Duodenal mucosa (tissue), 2 donors: ENCODE data around the gene LUZP1.

Experiments used
- H3K27ac ChIP-seq: one replicate; pipeline ENCODE4 v1.7.0; 2013; ENCODE audit warnings: low read depth, low read length
- H3K27me3 ChIP-seq, 2 donors: one replicate each; pipeline ENCODE4 v1.7.0; 2013; ENCODE audit warnings: low read length in 2 of 2, control low read depth in 1 of 2; ENCODE audit not compliant: insufficient read depth in 2 of 2, control insufficient read depth in 1 of 2
- H3K36me3 ChIP-seq, 2 donors: one replicate each; pipeline ENCODE4 v1.7.0; 2013; ENCODE audit warnings: low read length in 2 of 2, control low read depth in 1 of 2; ENCODE audit not compliant: insufficient read depth in 2 of 2, control insufficient read depth in 1 of 2
- H3K4me1 ChIP-seq, 2 donors: one replicate each; pipeline ENCODE4 v1.7.0; 2013; ENCODE audit warnings: low read length in 2 of 2, control low read depth in 1 of 2; ENCODE audit not compliant: insufficient read depth in 2 of 2, control insufficient read depth in 1 of 2
- H3K4me3 ChIP-seq, 2 donors: one replicate each; pipeline ENCODE4 v1.7.0; 2013; ENCODE audit warnings: low read length in 2 of 2, low read depth in 1 of 2
- H3K9ac ChIP-seq, 2 donors: one replicate each; pipeline ENCODE4 v1.7.0; 2013; ENCODE audit warnings: low read length in 2 of 2, low read depth in 1 of 2
- H3K9me3 ChIP-seq, 2 donors: one replicate each; pipeline ENCODE4 v1.7.0; 2013; ENCODE audit warnings: low read length in 2 of 2, control low read depth in 1 of 2; ENCODE audit not compliant: control insufficient read depth in 1 of 2

The LUZP1 gene

GRCh38 chr1:23168445-23169194 is at the start of gene LUZP1:
TSS of gene LUZP1 (minus strand) at chr1:23168856.
- H3K36me3 ChIP-seq, result no peaks in the 10 kb centered on the region
- peak within 1 kb of the TSS; percentile 83 for H3K27ac ChIP-seq
- H3K27me3 ChIP-seq, result no peaks in the 10 kb centered on the region
- peak within 1 kb of the TSS; percentile 91 to 93 for H3K4me3 ChIP-seq
- peak within 1 kb of the TSS; percentile 84 to 87 for H3K9ac ChIP-seq
- H3K9me3 ChIP-seq, result no peaks in the 10 kb centered on the region
- H3K4me1 ChIP-seq, result peaks cover 22 to 42% of the 10 kb centered on the region in 2 donors

GRCh38 chr1:23217421-23218115 is 48.9 kb upstream of the LUZP1 start, which contains the start of gene HTR1D:
TSS of gene HTR1D (minus strand) at chr1:23217502. CDS start at chr1:23194219, 23,283 bp downstream.
- Histone ChIP-seq H3K9me3 (no peaks in the 10 kb centered on the region), H3K9ac (peak within 1 kb of the TSS; percentile 42 to 54), H3K4me1 (peaks cover 6 to 7% of the 10 kb centered on the region in 2 donors), H3K4me3 (peak within 1 kb of the TSS; percentile 62 to 63), H3K27ac (no peak within 1 kb of the TSS), H3K36me3 (no peaks in the 10 kb centered on the region), H3K27me3 (peaks cover 6 to 8% of the 10 kb centered on the region in 2 donors)

- Histone ChIP-seq H3K36me3 (no peaks in the 10 kb centered on the region), H3K4me3 (peak overlapping the region; percentile 62 to 63), H3K27me3 (peaks cover 6 to 8% of the 10 kb centered on the region in 2 donors), H3K9me3 (no peaks in the 10 kb centered on the region), H3K4me1 (peaks cover 6 to 7% of the 10 kb centered on the region in 2 donors), H3K27ac (no peak overlapping the region), H3K9ac (peak overlapping the region; percentile 42 to 54)
Measured at GRCh38 chr1:23216771-23217420, 48.2 kb upstream of the LUZP1 start.

GRCh38 chr1:23215751-23216449 is 47.2 kb upstream of the LUZP1 start:
- H3K4me3 ChIP-seq, result peak overlapping the region; percentile 62 to 63
- peaks cover 6 to 7% of the 10 kb centered on the region in 2 donors for H3K4me1 ChIP-seq
- H3K27ac ChIP-seq, result no peak overlapping the region
- H3K9me3 ChIP-seq, result no peaks in the 10 kb centered on the region
- H3K9ac ChIP-seq, result peak overlapping the region; percentile 42 to 54
- H3K36me3 ChIP-seq, result no peaks in the 10 kb centered on the region
- peaks cover 6 to 8% of the 10 kb centered on the region in 2 donors for H3K27me3 ChIP-seq

GRCh38 chr1:23215291-23215690 is 46.6 kb upstream of the LUZP1 start:
- no peak overlapping the region for H3K9ac ChIP-seq
- H3K4me1 ChIP-seq, result peaks cover 6 to 7% of the 10 kb centered on the region in 2 donors
- H3K4me3 ChIP-seq, result no peak overlapping the region
- H3K27me3 ChIP-seq, result peaks cover 6 to 8% of the 10 kb centered on the region in 2 donors
- H3K9me3 ChIP-seq, result no peaks in the 10 kb centered on the region
- H3K36me3 ChIP-seq, result no peaks in the 10 kb centered on the region
- H3K27ac ChIP-seq, result no peak overlapping the region

GRCh38 chr1:23214640-23215039 is 46.0 kb upstream of the LUZP1 start:
- H3K27me3 ChIP-seq, result peaks cover 6 to 8% of the 10 kb centered on the region in 2 donors
- no peak overlapping the region for H3K27ac ChIP-seq
- no peaks in the 10 kb centered on the region for H3K36me3 ChIP-seq
- H3K9me3 ChIP-seq, result no peaks in the 10 kb centered on the region
- H3K4me1 ChIP-seq, result peaks cover 6 to 7% of the 10 kb centered on the region in 2 donors
- no peak overlapping the region for H3K4me3 ChIP-seq
- no peak overlapping the region for H3K9ac ChIP-seq

- peaks cover 6 to 7% of the 10 kb centered on the region in 2 donors for H3K4me1 ChIP-seq
- H3K27me3 ChIP-seq, result peaks cover 6 to 8% of the 10 kb centered on the region in 2 donors
- H3K9ac ChIP-seq, result no peak overlapping the region
- H3K27ac ChIP-seq, result no peak overlapping the region
- no peaks in the 10 kb centered on the region for H3K9me3 ChIP-seq
- no peak overlapping the region for H3K4me3 ChIP-seq
- H3K36me3 ChIP-seq, result no peaks in the 10 kb centered on the region
Measured at GRCh38 chr1:23211955-23212354, 43.3 kb upstream of the LUZP1 start.

GRCh38 chr1:23210963-23211362 is 42.3 kb upstream of the LUZP1 start:
- no peak overlapping the region for H3K9ac ChIP-seq
- no peaks in the 10 kb centered on the region for H3K9me3 ChIP-seq
- no peak overlapping the region for H3K27ac ChIP-seq
- no peak overlapping the region for H3K4me3 ChIP-seq
- H3K4me1 ChIP-seq, result peaks cover 3% of the 10 kb centered on the region in 2 donors
- no peaks in the 10 kb centered on the region for H3K36me3 ChIP-seq
- H3K27me3 ChIP-seq, result peaks cover 3 to 5% of the 10 kb centered on the region in 2 donors

GRCh38 chr1:23210351-23210785 is 41.7 kb upstream of the LUZP1 start:
- no peak overlapping the region for H3K27ac ChIP-seq
- no peak overlapping the region for H3K4me3 ChIP-seq
- no peaks in the 10 kb centered on the region for H3K9me3 ChIP-seq
- no peaks in the 10 kb centered on the region for H3K36me3 ChIP-seq
- H3K9ac ChIP-seq, result no peak overlapping the region
- no peaks in the 10 kb centered on the region for H3K27me3 ChIP-seq
- H3K4me1 ChIP-seq, result no peaks in the 10 kb centered on the region
